Type B pancreatic cell (in vitro differentiated cells): ENCODE measurements around the gene TJP2. TPM values are rescaled to one million over a fixed set of nuclear protein-coding genes. Genes with fewer than 3 reads are reported as not detected.

Experiments
- DNase-seq: peaks from one replicate; pipeline ENCODE4 v3.0.0; 2021; ENCODE audit warnings: mixed read lengths; ENCODE audit not compliant: unreplicated experiment; ENCODE audit errors: extremely low spot score
- H3K27ac Mint-ChIP-seq: 2 replicates; pipeline ENCODE4 v1.8.0; 2021; ENCODE audit warnings: mild to moderate bottlenecking, mixed read lengths
- H3K27me3 Mint-ChIP-seq: 2 replicates; pipeline ENCODE4 v1.8.0; 2021; ENCODE audit warnings: mixed read lengths
- H3K36me3 Mint-ChIP-seq: 2 replicates; pipeline ENCODE4 v1.8.0; 2021; ENCODE audit warnings: mixed read lengths
- H3K4me1 Mint-ChIP-seq: one replicate; pipeline ENCODE4 v1.8.0; 2021; ENCODE audit warnings: mixed read lengths; ENCODE audit not compliant: unreplicated experiment
- H3K4me3 Mint-ChIP-seq: 2 replicates; pipeline ENCODE4 v1.8.0; 2021; ENCODE audit warnings: mild to moderate bottlenecking, mixed read lengths
- H3K9me3 Mint-ChIP-seq: 2 replicates; pipeline ENCODE4 v1.8.0; 2021; ENCODE audit warnings: mixed read lengths
- CTCF ChIP-seq: fragments of 200-600 bp; sonication (generic); conservative IDR thresholded peaks from 2 replicates; pipeline ENCODE4 v1.5.0; 2021; ENCODE audit warnings: antibody characterized with exemption, mild to moderate bottlenecking
- total RNA-seq: library from RNA; stranded (reverse); gene quantifications from 2 replicates; pipeline ENCODE4 v1.2.1, GENCODE V29; 2021; ENCODE audit warnings: low replicate concordance

Gene TJP2
- total RNA-seq, 1 donor from 2014 or later = 85.2 TPM

GRCh38 chr9:69173497-69173890, 583 bp upstream of the TJP2 start:
- no peaks in the 10 kb centered on the region for H3K36me3 Mint-ChIP-seq
- peaks cover 28% of the 10 kb centered on the region for H3K27me3 Mint-ChIP-seq
- peaks cover 4% of the 10 kb centered on the region for H3K9me3 Mint-ChIP-seq
- H3K4me1 Mint-ChIP-seq = peaks cover 43% of the 10 kb centered on the region
- H3K27ac Mint-ChIP-seq = peak overlapping the region; percentile 84
- H3K4me3 Mint-ChIP-seq = peak overlapping the region; percentile 86
- no peak for TF ChIP-seq CTCF
- DNase-seq = no peak

GRCh38 chr9:69174616-69175463, 763 bp downstream of the TJP2 start:
- Mint-ChIP-seq H3K27ac (peak overlapping the region; percentile 92), H3K27me3 (peaks cover 28% of the 10 kb centered on the region), H3K4me1 (peaks cover 47% of the 10 kb centered on the region), H3K9me3 (peaks cover 4% of the 10 kb centered on the region), H3K4me3 (peak overlapping the region; percentile 92), H3K36me3 (no peaks in the 10 kb centered on the region)
- DNase-seq = no peak
- no peak for TF ChIP-seq CTCF

GRCh38 chr9:69175486-69175885, 1.4 kb downstream of the TJP2 start:
- peaks cover 28% of the 10 kb centered on the region for H3K27me3 Mint-ChIP-seq
- peak overlapping the region; percentile 92 for H3K27ac Mint-ChIP-seq
- no peaks in the 10 kb centered on the region for H3K36me3 Mint-ChIP-seq
- peaks cover 53% of the 10 kb centered on the region for H3K4me1 Mint-ChIP-seq
- no peak for DNase-seq
- TF ChIP-seq CTCF = no peak
- peaks cover 4% of the 10 kb centered on the region for H3K9me3 Mint-ChIP-seq
- peak overlapping the region; percentile 92 for H3K4me3 Mint-ChIP-seq

- H3K4me1 Mint-ChIP-seq = peaks cover 49% of the 10 kb centered on the region
- H3K9me3 Mint-ChIP-seq = no peaks in the 10 kb centered on the region
- H3K4me3 Mint-ChIP-seq = peak overlapping the region; percentile 92
- TF ChIP-seq CTCF = no peak
- no peak for DNase-seq
- peak overlapping the region; percentile 79 for H3K27ac Mint-ChIP-seq
- peaks cover 28% of the 10 kb centered on the region for H3K27me3 Mint-ChIP-seq
- no peaks in the 10 kb centered on the region for H3K36me3 Mint-ChIP-seq
Measured at GRCh38 chr9:69176471-69177171, 2.5 kb downstream of the TJP2 start.

- DNase-seq = no peak
- H3K9me3 Mint-ChIP-seq = no peaks in the 10 kb centered on the region
- H3K27ac Mint-ChIP-seq = peak overlapping the region; percentile 89
- peaks cover 6% of the 10 kb centered on the region for H3K36me3 Mint-ChIP-seq
- H3K4me1 Mint-ChIP-seq = peaks cover 48% of the 10 kb centered on the region
- peak overlapping the region; percentile 24 for H3K4me3 Mint-ChIP-seq
- no peak for TF ChIP-seq CTCF
- peaks cover 23% of the 10 kb centered on the region for H3K27me3 Mint-ChIP-seq
Measured at GRCh38 chr9:69178583-69179011, 4.5 kb downstream of the TJP2 start.
